Memory B cell (primary cell): ENCODE measurements around the gene MYL4.
A peak's percentile ranks its signal among the peaks of the same experiment; 100 is the strongest.
"Not testable (repeated sequence)": the region's sequence is repeated elsewhere in the genome, so short reads cannot be mapped to it uniquely, and the experiment has no call there.

Experiments
- ATAC-seq: fragments of 150-1000 bp; cut with Tn5 transposase; 2 replicates; pipeline ENCODE4 v1.10.0; 2021; ENCODE audit warnings: low read depth, mild to moderate bottlenecking, moderate library complexity
- DNase-seq, 2 donors: peaks; one replicate each; pipeline ENCODE4 v3.0.0; 2022; ENCODE audit warnings: low spot score in 2 of 2
- H3K27ac Mint-ChIP-seq: one replicate; pipeline ENCODE4 v1.8.0; 2022; ENCODE audit warnings: mild to moderate bottlenecking, moderate library complexity, mixed read lengths
- H3K27me3 Mint-ChIP-seq: one replicate; pipeline ENCODE4 v1.8.0; 2022; ENCODE audit warnings: mixed read lengths
- H3K36me3 Mint-ChIP-seq: one replicate; pipeline ENCODE4 v1.8.0; 2022; ENCODE audit warnings: mild to moderate bottlenecking, mixed read lengths
- H3K4me1 Mint-ChIP-seq: one replicate; pipeline ENCODE4 v1.8.0; 2022; ENCODE audit warnings: mixed read lengths
- H3K4me3 Mint-ChIP-seq: one replicate; pipeline ENCODE4 v1.8.0; 2022; ENCODE audit warnings: mild to moderate bottlenecking, moderate library complexity, mixed read lengths
- H3K9me3 Mint-ChIP-seq: one replicate; pipeline ENCODE4 v1.8.0; 2022; ENCODE audit warnings: mixed read lengths

The MYL4 gene

DNA sequence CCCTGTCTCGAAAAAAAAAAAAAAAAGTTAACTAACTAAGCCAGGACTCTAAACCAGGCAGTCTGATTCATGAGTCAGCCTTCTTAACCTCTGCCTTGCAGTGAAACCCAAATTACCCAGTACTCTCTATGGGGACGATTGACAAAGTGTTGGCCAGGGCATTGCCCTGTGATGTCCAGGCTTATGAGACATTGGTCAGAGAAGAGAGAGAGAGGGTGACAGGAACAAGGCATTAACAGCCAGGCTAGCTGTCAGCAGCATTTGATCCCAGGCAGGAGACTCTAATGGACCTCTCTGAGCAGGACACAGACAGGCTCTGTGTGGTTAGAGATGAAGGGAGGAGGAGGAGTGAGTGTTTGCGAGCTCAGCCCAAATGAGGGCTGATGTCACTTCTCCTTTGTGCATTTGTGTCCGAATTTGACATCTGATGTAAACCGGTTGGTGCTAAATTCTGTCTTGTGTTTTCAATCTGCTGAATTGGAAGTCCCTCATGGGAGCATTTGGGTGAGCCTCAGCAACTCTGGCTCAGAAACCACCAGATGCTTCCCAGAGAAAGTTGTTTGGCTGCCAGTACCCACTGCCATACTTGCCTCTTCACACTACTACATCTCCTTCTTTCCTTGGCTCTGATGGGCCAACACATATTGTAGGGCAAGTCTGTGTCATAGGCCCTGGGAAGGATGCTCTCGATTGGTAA, 4.3 kb upstream of the MYL4 start:
- ATAC-seq (peak; percentile 70), DNase-seq (peak; percentile 33 to 39)
- Mint-ChIP-seq H3K4me1 (peaks cover 57% of the 10 kb centered on the region), H3K36me3 (no peaks in the 10 kb centered on the region), H3K27ac (peak overlapping the region; percentile 92), H3K9me3 (no peaks in the 10 kb centered on the region), H3K4me3 (peak overlapping the region; percentile 86), H3K27me3 (no peaks in the 10 kb centered on the region)

DNA sequence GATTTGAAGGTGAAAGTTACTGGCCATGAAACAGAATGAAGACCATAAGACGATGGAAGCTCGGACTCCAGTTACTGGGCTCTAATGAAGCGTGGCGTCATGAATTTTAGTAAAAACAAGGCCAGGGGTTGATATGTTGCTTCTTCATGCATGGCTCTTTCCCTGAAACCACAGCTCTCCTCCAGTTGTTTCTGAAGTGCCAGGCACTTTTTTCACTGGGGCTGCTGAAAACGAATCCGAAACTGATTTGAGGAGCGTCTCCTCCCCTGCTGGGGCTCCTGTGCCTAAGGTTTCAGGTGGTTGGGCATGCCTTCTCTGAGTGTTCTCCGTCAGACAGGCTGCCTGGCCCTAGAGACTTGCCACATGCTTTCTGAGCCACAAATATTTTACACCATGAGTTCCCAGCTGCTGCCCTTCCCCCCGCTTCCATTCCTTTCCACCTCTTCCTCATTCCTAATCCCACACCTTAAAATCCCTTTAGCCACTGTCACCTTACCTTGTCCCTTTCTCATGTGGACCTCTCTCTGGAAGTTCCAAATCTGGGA, 3.7 kb upstream of the MYL4 start:
- peak overlapping the region; percentile 92 for H3K27ac Mint-ChIP-seq
- H3K27me3 Mint-ChIP-seq = no peaks in the 10 kb centered on the region
- ATAC-seq (peak; percentile 87), DNase-seq (peak; percentile 50 to 66)
- no peaks in the 10 kb centered on the region for H3K36me3 Mint-ChIP-seq
- peaks cover 52% of the 10 kb centered on the region for H3K4me1 Mint-ChIP-seq
- H3K4me3 Mint-ChIP-seq = peak overlapping the region; percentile 86
- H3K9me3 Mint-ChIP-seq = no peaks in the 10 kb centered on the region

DNA sequence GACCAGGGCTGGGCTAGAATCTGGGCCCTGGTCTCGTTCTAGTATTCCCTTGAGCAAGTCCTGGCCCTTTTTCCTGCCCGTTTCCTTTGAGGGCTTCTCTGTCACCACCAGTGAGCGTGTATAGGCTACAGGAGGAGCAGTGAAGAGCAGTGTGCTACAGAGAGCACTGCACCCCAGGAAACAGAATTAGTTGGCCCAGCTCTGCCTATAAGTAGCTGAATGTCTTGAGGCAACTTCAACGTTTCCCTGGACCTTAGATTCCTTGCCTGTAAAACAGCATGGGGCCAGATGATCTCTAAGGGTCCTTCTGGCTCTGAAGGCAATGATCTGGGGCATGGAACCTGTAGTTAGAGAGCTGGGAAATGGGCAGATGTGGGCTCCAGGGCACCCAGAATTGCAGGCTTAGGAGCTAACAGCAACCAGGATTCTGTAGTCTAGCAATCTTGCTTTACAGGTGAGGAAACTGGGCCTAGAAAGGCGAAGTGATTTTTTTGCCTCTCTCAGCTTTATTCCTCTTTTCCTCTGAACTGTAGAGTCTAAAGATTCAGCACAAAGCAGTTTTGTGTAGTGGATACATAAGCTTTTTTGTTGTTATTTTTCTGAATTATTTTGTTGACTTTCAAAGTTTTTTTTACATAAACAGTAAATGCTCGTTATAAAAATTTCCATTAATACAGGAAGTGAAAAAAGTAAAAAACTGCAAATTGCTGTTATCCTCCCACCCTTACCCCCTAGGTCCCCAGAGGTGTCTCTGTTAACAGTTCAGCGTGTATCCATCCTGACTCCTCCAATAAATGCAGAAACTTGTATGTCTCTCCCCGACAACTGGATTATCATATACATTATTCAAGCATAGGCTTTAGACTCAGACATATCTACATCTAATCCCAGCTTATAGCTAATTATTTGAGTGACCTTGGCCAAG, 1.7 kb upstream of the MYL4 start:
- DNase-seq (no peak), ATAC-seq (no peak)
- Mint-ChIP-seq H3K4me1 (peaks cover 52% of the 10 kb centered on the region), H3K9me3 (no peaks in the 10 kb centered on the region), H3K27ac (peak overlapping the region; percentile 92), H3K36me3 (no peaks in the 10 kb centered on the region), H3K4me3 (peak overlapping the region; percentile 32), H3K27me3 (no peaks in the 10 kb centered on the region)

DNA sequence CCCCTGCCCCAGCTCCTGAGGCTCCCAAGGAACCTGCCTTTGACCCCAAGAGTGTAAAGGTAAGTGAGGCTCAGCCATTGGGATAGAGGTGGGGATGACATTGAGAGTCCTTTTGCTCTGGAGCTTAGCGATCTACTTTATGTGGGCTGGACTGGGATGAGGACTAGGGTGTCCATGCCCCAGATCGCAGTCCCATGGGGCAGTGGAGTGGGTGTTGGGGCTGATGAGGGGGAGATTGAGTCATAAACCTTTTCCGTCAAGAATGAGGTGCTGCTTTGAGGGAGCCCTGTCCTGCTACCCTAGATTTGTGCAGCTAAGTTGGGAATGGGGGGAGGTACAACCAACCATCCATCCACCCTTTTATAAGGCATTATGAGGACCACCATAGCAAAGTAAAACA, 351 bp downstream of the MYL4 start:
- Mint-ChIP-seq H3K4me3 (no peak overlapping the region), H3K27me3 (no peaks in the 10 kb centered on the region), H3K36me3 (no peaks in the 10 kb centered on the region), H3K9me3 (no peaks in the 10 kb centered on the region), H3K4me1 (peaks cover 42% of the 10 kb centered on the region), H3K27ac (no peak overlapping the region)
- ATAC-seq (no peak), DNase-seq (no peak)

DNA sequence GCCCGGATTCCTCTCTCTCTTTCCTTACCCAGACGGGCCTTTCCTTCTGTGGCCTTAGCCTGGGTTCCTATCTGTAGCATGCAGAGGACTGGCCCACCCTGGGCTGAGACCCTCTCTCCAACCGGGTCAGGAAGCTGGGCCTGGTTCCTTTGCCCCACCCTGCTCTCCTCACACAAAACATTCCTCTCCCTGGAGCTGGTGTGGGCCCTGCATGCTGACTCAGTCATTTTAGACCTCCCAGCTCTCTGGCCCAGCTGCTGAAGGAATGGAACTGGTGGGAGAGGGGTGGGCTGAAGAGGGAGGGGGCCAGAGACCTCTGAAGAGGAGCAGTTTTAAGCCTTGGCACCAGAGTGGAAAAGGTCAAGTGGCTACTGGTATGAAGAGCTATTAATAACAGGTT, 957 bp downstream of the MYL4 start:
- DNase-seq (no peak), ATAC-seq (no peak)
- H3K36me3 Mint-ChIP-seq = no peaks in the 10 kb centered on the region
- H3K4me3 Mint-ChIP-seq = no peak overlapping the region
- H3K27ac Mint-ChIP-seq = no peak overlapping the region
- no peaks in the 10 kb centered on the region for H3K27me3 Mint-ChIP-seq
- peaks cover 36% of the 10 kb centered on the region for H3K4me1 Mint-ChIP-seq
- H3K9me3 Mint-ChIP-seq = no peaks in the 10 kb centered on the region

DNA sequence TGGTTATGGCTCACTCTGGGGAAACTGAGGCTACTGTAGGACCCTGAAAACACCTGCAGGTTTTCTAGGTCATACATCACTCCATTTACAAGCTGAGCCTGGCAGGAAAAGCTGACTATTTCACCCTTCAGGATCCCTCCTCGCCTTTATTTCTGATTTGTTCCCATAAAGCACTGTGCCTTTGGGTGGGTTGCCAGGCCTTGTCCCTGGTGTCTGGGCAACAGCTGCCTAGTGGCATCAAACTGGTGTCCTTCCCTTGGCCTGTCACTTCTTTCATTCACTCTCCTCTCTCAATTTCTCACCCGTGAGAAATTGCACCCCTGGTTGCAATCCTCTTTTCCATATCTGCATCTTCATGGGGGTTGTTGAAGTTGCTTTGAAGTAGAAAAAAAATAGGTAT, 1.6 kb downstream of the MYL4 start:
- Mint-ChIP-seq H3K9me3 (no peaks in the 10 kb centered on the region), H3K27me3 (no peaks in the 10 kb centered on the region), H3K27ac (no peak overlapping the region), H3K4me3 (no peak overlapping the region), H3K4me1 (peaks cover 29% of the 10 kb centered on the region), H3K36me3 (no peaks in the 10 kb centered on the region)
- ATAC-seq (no peak), DNase-seq (no peak)

DNA sequence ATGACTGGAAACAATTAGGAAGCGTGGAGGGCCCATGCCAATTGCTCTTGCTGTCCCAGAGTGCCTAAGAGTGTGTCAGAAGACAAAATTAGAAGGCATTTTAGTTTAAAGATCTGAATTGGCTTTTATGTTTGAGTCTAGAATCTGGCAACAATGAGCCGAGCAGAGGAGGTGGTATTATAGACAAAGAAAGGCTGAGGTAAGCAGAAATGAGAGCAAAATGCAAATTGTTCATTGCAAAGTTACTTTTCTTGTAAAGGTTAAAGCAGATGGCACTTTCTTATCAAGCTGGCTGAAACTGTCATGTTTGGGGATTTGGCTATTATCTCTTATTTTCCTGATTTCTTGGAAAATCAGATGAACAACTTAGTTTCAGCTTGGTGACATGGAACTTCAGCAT, 3.3 kb downstream of the MYL4 start:
- ATAC-seq (no peak), DNase-seq (no peak)
- Mint-ChIP-seq H3K4me3 (no peak overlapping the region), H3K27ac (no peak overlapping the region), H3K4me1 (peaks cover 16% of the 10 kb centered on the region), H3K9me3 (no peaks in the 10 kb centered on the region), H3K27me3 (no peaks in the 10 kb centered on the region), H3K36me3 (no peaks in the 10 kb centered on the region)

DNA sequence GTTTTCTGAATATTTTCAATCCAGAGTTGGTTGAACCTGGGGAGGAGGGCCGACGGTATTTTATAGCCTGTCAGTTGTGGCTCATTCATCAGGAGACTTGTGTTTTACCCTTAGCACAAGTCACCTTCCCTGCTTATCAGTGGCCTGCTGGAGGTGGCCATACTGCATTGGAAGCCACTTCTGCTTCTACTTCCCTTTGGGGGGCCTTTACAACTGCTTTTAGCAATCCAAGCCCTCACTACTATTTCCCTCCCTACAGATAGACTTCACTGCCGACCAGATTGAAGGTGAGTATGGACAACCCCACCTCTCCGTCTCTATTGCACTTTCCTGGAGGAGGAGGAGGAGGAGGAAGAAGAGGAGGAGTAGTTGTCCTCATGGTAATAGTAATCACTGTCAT, 4.4 kb downstream of the MYL4 start:
- ATAC-seq (no peak), DNase-seq (no peak)
- H3K4me3 Mint-ChIP-seq = no peak overlapping the region
- no peaks in the 10 kb centered on the region for H3K36me3 Mint-ChIP-seq
- peaks cover 8% of the 10 kb centered on the region for H3K4me1 Mint-ChIP-seq
- no peak overlapping the region for H3K27ac Mint-ChIP-seq
- no peaks in the 10 kb centered on the region for H3K9me3 Mint-ChIP-seq
- H3K27me3 Mint-ChIP-seq = no peaks in the 10 kb centered on the region

DNA sequence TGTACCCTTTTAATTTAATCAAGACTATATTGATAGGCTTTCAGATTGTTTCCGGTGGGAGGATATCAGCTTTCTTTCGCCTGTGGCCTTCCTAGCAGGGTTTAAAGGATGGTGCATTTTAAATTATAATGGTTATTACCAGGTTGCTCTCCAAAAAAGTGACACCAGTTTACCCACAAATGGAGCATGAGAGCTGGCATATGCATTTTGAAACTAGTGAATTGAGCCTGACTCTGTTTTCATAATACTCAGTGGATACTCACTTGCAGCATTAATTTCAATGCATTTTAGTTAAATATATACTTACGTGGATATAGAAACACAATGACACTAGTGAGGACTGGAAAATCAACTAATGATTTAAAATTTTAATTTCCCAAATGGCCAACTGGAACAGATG, 5.8 kb downstream of the MYL4 start:
- peaks cover 12% of the 10 kb centered on the region for H3K4me1 Mint-ChIP-seq
- ATAC-seq (no peak), DNase-seq (no peak)
- H3K36me3 Mint-ChIP-seq = no peaks in the 10 kb centered on the region
- no peaks in the 10 kb centered on the region for H3K27me3 Mint-ChIP-seq
- no peak overlapping the region for H3K4me3 Mint-ChIP-seq
- no peak overlapping the region for H3K27ac Mint-ChIP-seq
- H3K9me3 Mint-ChIP-seq = no peaks in the 10 kb centered on the region

DNA sequence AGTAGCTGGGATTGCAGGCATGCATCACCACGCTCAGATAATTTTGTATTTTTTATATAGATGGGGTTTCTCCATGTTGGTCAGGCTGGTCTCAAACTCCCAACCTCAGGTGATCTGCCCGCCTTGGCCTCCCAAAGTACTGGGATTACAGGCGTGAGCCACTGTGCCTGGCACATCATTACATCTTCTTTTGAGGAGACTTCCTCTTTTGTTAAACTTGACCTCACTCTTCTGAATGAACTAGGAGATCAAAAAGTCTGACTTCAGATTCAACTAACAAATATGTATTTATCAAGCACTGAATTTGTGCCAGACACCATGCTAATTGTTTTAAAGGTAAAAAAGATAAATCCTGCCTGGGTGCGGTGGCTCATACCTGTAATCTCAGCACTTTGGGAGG, 7.7 kb downstream of the MYL4 start:
- DNase-seq, H3K27ac Mint-ChIP-seq, H3K4me3 Mint-ChIP-seq, H3K27me3 Mint-ChIP-seq, H3K36me3 Mint-ChIP-seq, H3K9me3 Mint-ChIP-seq: not testable (repeated sequence)
- peak; percentile 41 for ATAC-seq
- peaks cover 22% of the 10 kb centered on the region for H3K4me1 Mint-ChIP-seq

DNA sequence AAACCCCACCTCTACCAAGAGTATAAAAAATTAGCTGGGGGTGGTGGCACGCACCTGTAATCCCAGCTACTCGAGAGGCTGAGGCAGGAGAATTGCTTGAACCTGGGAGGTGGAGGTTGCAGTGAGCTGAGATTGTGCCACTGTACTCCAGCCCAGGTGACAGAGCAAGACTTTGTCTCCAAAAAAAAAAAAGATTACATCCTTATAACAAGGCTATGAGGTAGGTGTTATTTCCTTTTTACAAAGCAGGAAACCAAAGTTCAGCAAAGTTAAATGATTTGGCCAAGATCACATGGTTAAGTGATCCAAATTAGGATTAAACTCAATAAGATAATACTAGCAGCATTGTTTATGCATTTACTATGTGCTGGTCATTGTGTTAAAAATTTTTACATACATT, 8.1 kb downstream of the MYL4 start:
- not testable (repeated sequence) for H3K9me3 Mint-ChIP-seq, H3K27me3 Mint-ChIP-seq, H3K36me3 Mint-ChIP-seq, H3K27ac Mint-ChIP-seq, H3K4me3 Mint-ChIP-seq, DNase-seq
- ATAC-seq = peak; percentile 64
- peaks cover 20% of the 10 kb centered on the region for H3K4me1 Mint-ChIP-seq

DNA sequence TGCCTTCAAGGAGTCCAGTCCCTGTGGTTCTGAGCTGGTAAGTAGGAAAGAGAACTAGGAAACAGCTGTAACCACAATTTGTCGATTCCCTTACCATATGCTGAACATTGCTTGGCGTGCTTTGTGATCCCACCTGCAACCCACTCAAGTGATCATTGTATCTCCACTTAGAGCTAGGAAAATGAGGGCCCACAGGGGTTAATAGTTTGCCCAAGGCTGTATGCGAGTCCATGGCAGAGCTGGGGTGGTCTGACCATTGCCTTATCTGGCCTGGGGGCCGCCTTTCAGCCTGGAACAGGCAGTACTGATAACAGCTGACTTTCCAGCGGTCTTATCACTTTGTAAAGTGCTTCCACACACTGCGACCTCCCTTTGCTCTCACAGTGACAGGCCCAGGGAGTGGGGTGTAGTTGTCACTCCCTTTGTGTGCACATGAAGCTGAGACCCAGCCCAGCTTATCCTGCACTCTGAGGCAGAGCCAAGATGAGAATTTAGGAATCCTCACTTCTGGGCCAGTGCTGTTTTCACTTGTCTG, 9.8 kb downstream of the MYL4 start:
- no peak for ATAC-seq
- Mint-ChIP-seq H3K4me3 (no peak overlapping the region), H3K4me1 (peaks cover 16% of the 10 kb centered on the region)

DNA sequence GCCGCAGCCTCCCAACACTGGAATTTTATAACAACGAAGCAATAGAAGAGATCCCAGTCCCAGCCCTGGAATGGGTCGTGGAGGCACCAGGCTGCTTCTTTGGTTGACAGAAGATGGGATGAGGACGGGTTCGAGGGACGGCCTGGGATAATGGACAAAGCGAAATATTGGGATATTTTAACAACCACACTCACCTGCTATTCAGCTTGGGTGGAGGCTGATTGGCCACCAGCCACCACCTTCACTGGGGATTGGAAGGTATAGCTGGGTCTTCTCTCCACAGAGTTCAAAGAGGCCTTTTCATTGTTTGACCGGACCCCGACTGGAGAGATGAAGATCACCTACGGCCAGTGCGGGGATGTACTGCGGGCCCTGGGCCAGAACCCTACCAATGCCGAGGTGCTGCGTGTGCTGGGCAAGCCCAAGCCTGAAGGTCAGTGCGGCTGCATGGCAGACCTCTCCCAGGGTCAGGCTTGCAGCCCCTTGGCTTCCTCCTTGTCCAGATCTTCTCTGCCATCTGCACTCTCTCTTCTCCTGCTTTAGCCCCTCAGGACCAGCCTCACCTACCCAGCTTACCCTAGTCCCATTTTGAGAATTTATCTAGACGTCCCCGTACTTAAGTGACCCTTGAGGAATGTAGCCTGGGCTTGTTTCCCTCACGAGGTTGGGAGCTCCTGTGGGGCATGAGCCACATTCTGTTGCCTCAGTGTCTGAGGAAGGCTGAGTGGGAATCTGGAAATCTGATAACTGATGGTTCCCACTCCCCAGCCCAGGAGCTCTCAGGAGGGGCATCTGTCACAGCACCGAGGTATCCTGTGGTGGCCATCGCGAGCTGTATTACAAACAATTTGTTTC, 10.7 kb downstream of the MYL4 start:
- Mint-ChIP-seq H3K27me3 (peaks cover 4% of the 10 kb centered on the region), H3K4me3 (no peak overlapping the region), H3K4me1 (peaks cover 16% of the 10 kb centered on the region), H3K9me3 (peaks cover 4% of the 10 kb centered on the region), H3K27ac (no peak overlapping the region), H3K36me3 (peaks cover 6% of the 10 kb centered on the region)
- DNase-seq (no peak), ATAC-seq (no peak)

More for the DNA sequence above, 9.8 kb downstream of the MYL4 start:
- no peak overlapping the region for H3K27ac Mint-ChIP-seq
- H3K36me3 Mint-ChIP-seq = peaks cover 3% of the 10 kb centered on the region
- peaks cover 4% of the 10 kb centered on the region for H3K27me3 Mint-ChIP-seq
- DNase-seq = no peak
- peaks cover 3% of the 10 kb centered on the region for H3K9me3 Mint-ChIP-seq
